Tongue (tissue), 2 donors: ENCODE results near the gene MED27. TPM values are rescaled to one million over a fixed set of nuclear protein-coding genes. Genes with fewer than 3 reads are reported as not detected.

Experiments used
- DNase-seq: peaks from one replicate; pipeline ENCODE4 v3.0.0-alpha.2; 2015
- total RNA-seq: library from RNA; depleted of rRNA; stranded (reverse); fragments of >200 nt; gene quantifications from one replicate; pipeline ENCODE4 v1.2.3, GENCODE V29; 2014

Gene MED27
- total RNA-seq, 1 donor from 2014 or later: 8.4 TPM

- DNase-seq: no peak
These were observed 203.7 kb downstream of the MED27 start for GRCh38 chr9:131875828-131876485.

GRCh38 chr9:131874916-131875670 is 204.6 kb downstream of the MED27 start:
- DNase-seq: no peak

GRCh38 chr9:131874447-131874846 is 205.2 kb downstream of the MED27 start:
- no peak for DNase-seq

GRCh38 chr9:131873891-131874440 is 205.7 kb downstream of the MED27 start:
- DNase-seq: no peak

GRCh38 chr9:131873335-131873734 is 206.3 kb downstream of the MED27 start:
- DNase-seq: no peak

GRCh38 chr9:131872702-131873101 is 207.0 kb downstream of the MED27 start:
- DNase-seq: no peak

- no peak for DNase-seq
These were observed 207.7 kb downstream of the MED27 start for GRCh38 chr9:131872006-131872405.

GRCh38 chr9:131870156-131870555 is 209.5 kb downstream of the MED27 start:
- no peak for DNase-seq

- no peak for DNase-seq
These were observed 210.3 kb downstream of the MED27 start for GRCh38 chr9:131869348-131869747.

GRCh38 chr9:131868766-131869165 is 210.9 kb downstream of the MED27 start:
- DNase-seq: peak; percentile 63

GRCh38 chr9:131867611-131868192 is 212.0 kb downstream of the MED27 start:
- no peak for DNase-seq

- no peak for DNase-seq
These were observed 214.0 kb downstream of the MED27 start for GRCh38 chr9:131865446-131866195.

GRCh38 chr9:131864531-131864930 is 215.1 kb downstream of the MED27 start:
- no peak for DNase-seq

GRCh38 chr9:131863306-131863896 is 216.3 kb downstream of the MED27 start:
- no peak for DNase-seq

- peak; percentile 49 for DNase-seq
These were observed 217.4 kb downstream of the MED27 start for GRCh38 chr9:131862261-131862660.

GRCh38 chr9:131860430-131860829 is 219.2 kb downstream of the MED27 start:
- DNase-seq: no peak

GRCh38 chr9:131858147-131858546 is 221.5 kb downstream of the MED27 start:
- peak; percentile 22 for DNase-seq

- DNase-seq: no peak
These were observed 223.6 kb downstream of the MED27 start for GRCh38 chr9:131856105-131856504.

- DNase-seq: peak; percentile 61
These were observed 224.6 kb downstream of the MED27 start for GRCh38 chr9:131854896-131855613.

GRCh38 chr9:131854334-131854733 is 225.3 kb downstream of the MED27 start:
- peak; percentile 61 for DNase-seq

GRCh38 chr9:131853434-131853833 is 226.2 kb downstream of the MED27 start:
- DNase-seq: no peak
